Measurements from ENCODE around the gene GRIA4.
A peak's percentile ranks its signal among the peaks of the same experiment; 100 is the strongest.

GRIA4 gene

DNA sequence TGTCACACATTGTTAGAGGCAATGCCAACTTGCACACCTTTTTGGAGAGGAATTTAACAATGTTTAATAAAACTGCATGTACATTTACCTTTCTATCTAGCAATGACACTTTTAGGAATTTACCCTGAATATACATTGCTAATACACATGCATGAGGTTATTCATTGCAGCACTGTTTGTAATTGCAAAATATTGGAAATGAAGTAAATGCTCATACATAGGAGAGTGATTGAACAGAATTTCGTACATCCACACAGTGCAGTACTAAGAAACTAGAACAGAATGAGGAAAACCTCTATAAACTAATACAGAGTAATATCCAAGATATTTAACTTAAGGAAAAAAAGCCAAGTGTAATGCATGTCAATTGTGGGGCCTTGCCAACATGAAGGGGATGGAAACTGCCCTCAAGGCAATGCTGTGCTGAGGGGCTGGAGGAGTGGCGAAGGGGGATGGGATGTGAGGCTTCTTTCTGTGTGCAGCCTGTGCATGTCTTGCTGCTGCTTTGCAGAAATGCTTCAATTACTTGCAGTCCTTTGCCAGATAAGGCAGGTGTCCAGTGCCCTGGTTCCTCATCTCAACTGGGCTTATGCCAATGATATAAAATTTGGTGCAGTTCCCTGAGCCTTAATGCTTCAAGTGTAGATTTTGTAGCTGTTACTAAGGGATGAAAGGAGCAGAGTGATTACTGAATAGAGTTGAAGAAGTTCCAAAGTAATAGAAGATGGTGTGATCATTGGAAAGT lies 96.1 kb downstream of the GRIA4 start:
- intact Hi-C loops (cut with DNase I) = no loop called here
- DNase-seq = no peak

DNA sequence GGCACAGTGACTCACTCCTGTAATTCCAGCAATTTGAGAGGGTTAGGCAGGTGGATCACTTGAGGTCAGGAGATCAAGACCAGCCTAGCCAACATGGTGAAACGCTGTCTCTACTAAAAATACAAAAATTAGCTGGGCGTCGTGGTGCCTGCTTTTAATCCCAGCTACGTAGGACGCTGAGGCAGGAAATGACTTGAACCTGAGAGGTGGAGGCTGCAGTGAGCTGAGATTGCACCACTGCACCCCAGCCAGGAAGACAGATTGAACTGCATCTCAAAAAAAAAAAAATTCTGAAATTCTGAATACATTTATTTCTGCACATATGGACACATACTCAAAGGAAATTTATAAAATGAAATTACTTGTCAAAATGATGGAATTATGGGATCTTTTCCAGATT lies 103.2 kb downstream of the GRIA4 start:
- no peak for DNase-seq
- intact Hi-C loops (cut with DNase I) = no loop called here

DNA sequence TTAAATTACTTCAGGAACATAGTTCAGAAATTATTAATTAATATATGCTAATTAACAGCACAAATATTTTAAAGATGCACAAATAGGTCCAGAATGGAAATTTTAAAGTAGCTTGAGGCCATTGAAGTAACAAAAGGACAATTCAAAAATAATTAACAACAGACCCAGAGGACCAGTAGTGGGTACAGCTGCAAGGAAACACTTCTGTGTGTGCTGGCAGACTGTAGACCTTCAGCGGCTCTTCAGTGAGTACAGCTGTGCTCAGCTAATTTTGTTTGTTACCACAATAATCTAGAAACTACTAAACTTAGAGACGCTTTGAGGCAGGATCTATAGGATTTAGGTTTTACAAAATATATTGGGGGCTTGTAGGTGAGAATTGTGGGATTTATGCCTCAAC lies 103.8 kb downstream of the GRIA4 start:
- intact Hi-C loops (cut with DNase I) = no loop called here

DNA sequence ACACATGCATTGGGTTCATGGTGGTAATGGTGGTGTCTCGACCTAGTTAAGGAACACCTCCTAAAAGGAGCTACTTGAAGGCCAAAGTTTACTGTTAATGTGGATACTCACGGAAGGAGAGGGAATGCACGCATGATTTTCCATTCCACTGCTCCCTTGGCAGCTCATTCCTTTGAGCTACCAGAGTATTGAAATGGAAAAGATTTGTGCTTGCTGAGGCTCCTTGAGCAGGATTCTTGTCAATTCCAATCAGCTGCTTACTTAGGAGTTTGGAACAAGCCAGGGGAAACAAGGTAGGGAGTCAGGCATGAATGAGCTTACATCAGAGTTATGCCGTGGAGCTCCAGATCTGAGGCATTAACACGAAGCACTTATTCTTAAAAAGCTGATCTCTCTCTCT lies 108.8 kb downstream of the GRIA4 start:
- intact Hi-C loops (cut with DNase I) = no loop called here
- DNase-seq = no peak

More for the DNA sequence above, 103.8 kb downstream of the GRIA4 start:
- no peak for DNase-seq

DNA sequence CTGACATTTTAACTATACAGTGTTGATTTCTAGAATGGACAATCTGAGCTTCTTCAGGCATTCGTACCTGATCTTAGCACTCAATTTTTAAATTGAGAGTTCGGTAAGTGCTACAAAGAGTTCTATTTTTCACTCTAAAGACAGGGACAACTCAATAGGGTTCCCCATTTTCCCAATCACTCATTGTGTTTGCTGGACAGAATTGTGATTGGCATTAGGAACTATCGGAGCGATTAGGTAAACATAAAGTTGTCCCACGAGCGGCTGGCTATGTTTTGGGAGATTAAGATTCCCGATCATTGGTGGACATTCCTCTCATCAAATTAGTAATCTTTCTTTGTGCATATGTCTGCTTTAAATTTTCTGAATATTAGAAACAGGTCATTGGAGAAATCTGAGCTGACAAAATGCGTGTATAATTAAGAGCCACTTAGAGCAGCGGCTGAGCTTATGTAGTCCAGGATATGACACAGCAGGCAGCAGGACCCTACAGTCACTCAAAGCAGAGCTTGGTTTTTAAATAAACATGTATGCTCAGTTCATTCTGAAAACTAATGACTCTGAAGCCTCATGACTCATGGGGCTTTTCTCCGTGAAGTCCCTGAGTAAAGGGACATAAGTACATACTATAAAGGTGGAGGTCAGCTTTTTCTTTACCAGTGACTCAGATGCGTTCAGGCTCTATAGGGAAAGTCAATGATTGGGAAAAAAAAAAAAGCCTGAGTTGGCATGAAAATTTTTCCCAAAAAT lies 109.4 kb downstream of the GRIA4 start:
- intact Hi-C loops (cut with DNase I) = no loop called here
- DNase-seq = no peak

DNA sequence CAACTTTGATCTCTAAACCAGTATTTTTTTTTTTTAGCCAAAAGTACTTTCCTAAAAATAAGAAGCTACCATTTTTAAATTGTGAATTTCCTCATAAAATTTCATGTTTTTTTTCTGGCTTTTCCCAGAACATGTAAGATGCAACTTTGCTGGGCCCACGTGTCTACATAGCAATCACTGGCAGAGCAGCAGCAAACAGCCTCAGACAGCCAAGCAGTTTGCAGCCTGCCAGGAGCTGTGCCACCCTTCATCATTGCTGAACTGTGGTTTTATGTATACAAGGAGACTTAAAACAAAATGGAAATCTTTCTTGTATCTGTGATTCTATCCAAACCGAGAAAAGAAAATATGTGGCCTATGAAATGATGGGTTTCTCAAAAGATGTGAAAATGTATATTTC lies 110.2 kb downstream of the GRIA4 start:
- intact Hi-C loops (cut with DNase I) = no loop called here
- DNase-seq = peak in 8 of 42 donors; percentile 5 to 52 (median 18)

DNA sequence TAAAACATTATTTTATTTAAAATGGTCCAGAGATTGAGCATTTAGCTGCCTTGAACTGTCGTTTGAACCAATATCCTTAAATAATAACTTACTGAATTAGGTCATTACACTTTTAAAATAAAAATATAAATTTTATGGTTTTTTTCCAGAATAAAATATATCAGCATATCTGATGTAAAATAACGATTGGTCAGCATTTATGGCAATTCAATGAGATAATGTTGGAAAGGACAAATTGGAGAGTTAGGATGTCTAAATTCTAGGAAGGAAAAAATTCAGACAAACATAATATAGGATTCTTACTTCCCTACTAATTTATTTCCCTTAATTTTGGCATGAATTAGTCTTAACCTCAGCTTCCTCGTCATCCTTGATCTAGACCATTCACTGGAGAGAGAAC lies 113.4 kb downstream of the GRIA4 start:
- no peak for DNase-seq
- intact Hi-C loops (cut with DNase I) = no loop called here

DNA sequence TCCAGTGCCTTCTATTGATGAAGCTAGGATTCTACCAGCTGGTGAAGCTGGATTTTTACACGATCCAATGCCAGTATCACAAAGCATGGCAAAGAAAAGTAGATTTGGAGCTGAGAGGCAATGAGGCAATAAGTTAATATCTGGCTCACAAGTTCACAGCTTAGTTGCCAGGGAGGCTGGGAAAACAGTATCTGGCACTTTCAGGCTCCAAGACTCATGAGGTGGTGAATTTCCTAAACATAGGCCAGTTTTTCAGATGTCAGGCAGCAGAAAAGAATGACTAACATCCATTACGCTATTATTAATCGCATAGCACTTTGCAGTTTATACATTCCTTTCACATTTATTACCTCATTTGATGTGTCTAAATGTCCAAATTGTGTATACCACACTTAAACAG lies 122.7 kb downstream of the GRIA4 start:
- no peak for DNase-seq
- intact Hi-C loops (cut with DNase I) = no loop called here

DNA sequence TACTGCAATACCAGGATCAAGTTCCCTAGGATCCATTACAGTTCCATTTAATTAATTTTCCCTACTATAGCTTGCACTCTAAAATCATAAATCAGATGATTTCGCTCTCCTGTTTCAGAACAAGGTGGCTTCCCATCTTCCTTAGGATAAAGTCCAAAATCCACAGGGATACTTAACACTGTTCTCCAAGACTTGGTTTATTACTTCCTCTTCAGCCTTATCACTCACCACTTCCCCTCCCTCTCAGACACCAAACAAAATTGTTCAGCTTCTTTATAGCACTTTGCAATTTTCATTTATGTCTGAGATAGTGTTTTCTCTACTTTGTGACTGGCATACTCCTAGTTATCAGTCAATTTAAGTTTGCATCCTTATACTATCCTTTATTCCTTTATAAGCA lies 124.6 kb downstream of the GRIA4 start:
- no peak for DNase-seq
- intact Hi-C loops (cut with DNase I) = no loop called here

DNA sequence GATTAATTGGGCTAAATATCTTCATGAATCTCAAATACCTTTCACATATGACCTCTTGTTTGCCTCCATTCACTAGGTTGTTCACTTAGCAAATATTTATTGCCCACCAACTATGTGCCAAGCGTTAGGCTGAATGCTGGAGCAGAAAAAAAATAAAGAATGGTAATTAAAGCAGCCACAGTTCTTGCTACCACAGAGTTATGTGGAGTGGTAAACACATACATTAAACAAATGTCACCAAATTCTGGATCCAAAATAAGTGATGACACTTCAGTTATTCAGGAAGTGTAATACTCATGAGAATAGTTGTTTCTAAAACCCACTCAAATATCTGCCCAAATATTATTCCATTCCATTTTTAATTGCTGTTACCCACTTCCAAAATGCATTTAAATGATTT lies 128.4 kb downstream of the GRIA4 start:
- intact Hi-C loops (cut with DNase I) = no loop called here
- no peak for DNase-seq

DNA sequence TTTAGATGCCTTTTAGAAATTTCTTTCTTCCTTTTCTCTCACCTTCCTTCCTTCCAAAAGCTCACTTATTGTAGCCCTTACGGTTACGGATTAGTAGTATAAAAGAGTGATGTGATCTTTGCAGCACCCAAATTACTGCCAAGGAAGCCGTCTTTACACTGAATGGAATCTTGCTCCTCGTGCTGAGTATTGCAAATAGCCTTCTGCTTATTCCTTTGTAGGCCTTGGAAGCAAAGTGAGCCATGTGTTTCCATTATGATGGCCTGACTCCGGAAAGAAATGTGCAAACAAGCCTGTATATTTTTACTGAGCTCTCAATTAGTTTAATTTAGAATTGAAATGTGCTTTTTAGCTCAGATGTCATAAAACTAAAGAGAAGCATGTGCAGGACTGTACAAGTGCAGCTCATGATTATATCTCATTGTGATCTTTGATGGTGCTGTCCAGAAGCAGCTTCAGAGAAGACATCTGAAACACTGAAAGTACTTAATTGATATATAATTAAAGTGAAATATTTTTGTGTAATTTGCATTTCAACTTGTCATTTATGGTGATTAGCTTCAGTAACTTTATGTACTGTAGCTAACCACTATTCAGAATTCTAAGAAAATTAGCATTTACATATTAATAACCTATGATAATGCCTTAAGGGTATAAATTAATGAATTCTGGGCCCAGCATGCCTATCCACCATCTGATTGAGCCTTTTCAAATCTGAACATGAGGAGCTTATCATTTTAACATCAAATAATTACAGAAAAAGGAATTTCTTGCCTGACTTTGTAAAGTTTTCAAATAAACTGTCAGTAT lies 129.3 kb downstream of the GRIA4 start:
- intact Hi-C loops (cut with DNase I) = no loop called here
- peak in 5 of 42 donors; percentile 4 to 39 (median 12) for DNase-seq

DNA sequence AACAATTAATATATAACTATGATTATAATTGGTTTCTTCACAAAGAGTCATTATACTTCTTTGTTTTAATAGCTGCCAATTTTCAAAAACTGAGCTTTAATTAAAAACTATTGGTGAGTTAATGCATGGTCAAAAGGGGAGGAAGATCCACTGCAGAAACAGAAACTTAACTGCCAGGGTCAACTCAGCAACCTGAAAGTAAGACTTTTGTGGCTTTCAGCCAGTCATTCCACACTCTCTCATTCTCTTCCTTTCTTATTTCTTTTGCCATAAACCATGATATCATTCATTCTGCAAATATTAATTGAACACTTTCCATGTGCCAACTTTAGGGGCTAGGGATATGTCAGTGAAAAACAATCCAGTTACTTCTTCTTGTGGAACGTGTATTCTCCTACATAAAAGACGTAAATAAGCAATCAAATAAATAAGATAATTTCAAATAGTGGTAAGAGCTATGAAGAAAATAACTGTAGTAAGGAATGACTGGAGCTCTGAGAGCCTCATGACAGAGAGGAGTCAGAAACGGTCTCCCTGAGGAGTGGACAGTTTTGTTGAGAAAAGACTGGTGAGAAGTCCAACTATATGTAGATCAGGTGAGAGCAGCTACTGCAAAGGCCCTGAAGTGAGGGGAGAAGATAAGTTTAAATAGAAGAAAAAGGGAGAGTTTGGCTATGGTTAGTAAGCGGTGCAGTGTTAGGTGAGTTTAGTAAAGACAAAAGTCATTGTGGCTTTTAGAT lies 130.5 kb downstream of the GRIA4 start:
- intact Hi-C loops (cut with DNase I) = no loop called here
- no peak for DNase-seq

DNA sequence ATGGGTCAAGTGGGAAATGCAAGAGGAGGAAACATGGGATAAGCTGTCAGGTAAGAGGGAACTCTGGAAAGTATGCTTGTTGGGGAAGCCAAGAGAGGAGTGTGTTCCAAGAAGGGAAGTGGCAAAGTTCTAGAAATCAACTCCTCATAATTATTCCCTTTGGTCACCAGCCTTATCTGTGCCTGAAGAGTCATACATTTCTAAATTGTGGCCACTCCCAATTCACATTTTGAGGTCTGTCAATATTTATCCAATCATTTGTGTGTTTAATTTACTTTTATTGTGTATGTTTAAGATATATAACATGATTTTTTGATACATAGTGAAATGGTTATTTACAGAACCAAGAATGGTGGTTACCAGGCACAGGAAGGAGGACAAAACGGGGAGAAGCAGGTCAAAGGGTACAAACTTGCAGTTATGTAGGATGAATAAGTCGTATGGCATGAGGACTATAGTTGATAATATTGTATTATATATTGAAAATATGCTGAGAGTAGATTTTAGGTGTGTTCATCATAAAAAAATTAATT lies 131.7 kb downstream of the GRIA4 start:
- no peak for DNase-seq
- intact Hi-C loops (cut with DNase I) = no loop called here

DNA sequence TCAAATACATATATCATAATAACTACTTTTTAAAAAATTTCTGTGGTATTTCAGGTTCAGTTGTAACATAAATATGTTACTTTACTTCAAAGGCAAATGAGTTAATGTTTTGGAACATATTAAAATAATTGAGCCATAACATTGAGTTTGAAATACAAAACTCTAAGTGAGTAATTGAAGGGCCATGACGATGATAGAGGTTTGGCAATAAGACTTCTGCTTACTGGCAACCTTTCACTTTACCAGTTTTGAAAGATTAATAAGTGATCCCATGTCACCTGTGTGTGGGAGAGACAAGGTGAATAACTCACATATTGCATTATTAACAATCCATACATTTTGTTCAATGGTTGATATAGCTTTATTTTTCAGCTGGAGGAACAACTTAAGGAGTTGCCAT lies 144.4 kb downstream of the GRIA4 start:
- intact Hi-C loops (cut with DNase I) = no loop called here
- DNase-seq = no peak

DNA sequence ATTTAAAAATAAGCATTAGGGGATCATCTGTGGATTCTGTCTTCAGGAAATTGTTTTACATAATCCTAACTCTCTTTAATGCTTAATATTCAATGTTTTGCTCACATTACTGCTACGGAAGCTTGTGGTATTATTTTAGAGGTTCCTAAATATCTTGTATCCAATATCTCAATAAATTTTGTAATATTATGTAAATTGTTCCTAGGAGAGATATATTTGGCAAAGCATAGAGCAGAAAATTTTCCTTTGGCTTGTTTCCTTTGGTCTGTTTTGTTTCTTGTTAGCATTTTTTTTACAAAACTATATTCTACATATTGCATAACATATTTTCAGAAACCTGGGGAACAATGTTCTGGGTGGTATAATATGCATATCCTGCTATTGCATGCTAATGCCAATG lies 144.8 kb downstream of the GRIA4 start:
- intact Hi-C loops (cut with DNase I) = no loop called here
- DNase-seq = no peak

DNA sequence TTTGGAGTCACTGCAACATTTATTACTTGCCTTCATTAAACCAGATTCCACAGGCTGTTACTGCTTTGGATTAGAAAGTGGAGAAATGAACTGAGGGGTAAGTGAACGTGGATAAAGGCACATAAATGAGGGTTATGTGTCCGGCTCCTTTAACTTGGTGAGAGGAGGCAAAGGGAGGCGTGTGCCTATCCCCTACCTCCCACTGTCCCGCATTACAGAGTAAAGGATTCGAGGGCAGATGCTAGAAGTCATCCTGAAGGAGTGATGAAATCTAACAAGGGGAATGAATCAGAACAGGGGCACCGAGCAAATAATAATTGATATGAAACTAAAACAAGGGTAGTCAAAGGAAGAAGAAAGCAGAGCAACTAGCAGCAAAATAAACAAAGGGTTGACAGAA lies 147.2 kb downstream of the GRIA4 start:
- intact Hi-C loops (cut with DNase I) = no loop called here
- DNase-seq = no peak

DNA sequence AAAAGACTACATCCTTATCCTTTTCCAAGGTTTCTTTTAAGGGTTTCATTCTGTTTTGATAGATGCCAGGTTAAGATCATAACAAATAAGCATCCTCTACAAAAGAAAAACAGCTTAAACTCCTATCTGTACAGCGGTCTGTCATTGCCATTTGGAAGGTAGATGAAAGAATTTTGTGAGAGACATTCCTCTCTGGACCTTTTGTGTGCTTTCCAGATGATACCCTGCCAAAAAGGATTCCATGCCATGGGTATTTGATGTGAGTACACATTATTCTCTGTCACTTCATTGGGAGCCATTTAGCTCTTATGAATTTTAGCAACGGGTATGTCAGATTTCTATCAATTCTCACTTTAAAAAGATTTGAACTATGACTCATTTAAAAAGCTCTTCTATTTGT lies 153.7 kb downstream of the GRIA4 start:
- intact Hi-C loops (cut with DNase I) = no loop called here
- DNase-seq = no peak

DNA sequence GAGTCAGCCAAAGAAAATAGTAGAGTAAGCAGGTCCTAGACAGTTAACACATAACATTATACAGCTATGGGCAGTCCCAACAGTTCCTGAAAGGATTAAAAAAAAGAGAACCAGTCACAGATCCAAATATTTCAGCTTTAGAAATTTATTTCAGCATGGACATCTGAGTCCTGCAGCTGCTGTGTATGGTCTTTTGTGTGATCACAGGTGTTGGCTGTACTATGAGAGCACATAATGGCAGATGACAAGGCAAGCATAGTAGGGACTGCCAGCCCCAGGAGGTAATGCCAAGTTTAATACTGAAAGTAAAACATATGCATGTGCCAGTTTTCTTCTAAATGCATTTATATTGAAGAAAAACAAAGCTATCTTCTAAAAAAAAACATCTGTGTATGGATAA lies 158.1 kb downstream of the GRIA4 start:
- no peak for DNase-seq
- intact Hi-C loops (cut with DNase I) = no loop called here

DNA sequence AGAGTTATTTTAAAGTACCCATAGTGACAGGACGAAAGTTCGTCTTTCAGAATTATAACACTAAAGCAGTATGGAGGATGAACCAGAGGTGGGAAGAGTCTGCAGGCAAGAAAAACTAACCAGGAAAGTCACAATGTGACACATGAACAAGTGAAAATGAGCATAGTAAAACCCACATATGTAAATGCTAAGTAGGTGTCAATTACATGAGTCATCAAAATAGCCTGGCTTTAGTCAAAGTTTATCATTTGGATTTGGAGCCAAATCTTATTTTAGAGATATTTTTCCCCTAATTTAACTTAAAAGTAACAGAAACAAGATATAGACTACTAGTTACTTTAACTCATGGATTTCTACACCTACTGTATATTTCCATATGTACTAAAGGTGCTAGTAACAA lies 159.8 kb downstream of the GRIA4 start:
- intact Hi-C loops (cut with DNase I) = no loop called here
- DNase-seq = no peak

All from head of caudate nucleus (tissue), 42 donors.